Measurements from ENCODE around the gene ZNF385B.
"Not testable (repeated sequence)": the region's sequence is repeated elsewhere in the genome, so short reads cannot be mapped to it uniquely, and the experiment has no call there.

The ZNF385B gene

GRCh38 chr2:179461420-179461819 lies 400.0 kb downstream of the ZNF385B start:
- DNase-seq, result no peak

DNA sequence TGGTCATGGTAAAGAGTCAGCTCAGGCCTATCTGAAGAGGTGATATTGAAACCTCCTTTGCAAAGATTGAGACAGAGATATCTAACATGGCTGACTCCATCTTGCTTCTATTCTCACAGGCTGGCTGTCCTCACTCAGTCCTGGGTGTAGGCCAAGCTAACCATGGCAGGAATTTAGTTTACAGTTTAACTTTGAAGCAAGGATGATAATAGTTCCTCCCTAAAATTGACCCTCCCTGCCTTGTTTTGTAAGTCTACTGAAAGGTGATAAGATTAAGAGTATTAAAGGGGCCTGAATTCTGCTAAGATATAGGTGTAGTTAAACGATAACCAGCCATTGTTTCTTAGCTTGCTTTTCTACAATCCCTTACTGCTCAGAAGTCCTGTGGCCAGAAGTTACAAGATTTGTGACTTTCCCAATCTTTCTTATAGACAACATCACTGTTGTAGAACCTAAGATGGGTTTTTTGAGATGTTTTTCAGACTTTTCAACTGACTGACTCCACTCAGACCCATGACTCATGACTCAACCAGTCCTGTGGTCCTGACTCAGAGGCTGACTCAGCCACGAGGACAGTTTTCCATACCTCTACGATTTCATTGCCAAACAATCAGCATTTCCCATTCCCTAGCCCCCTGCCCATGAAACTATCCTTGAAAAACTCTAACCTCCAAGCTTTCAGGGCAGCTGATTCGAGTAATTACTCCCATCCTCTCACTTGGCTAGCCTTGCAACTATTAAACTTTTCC lies 401.1 kb downstream of the ZNF385B start:
- no peak for DNase-seq

- not testable (repeated sequence) for DNase-seq
Measured at GRCh38 chr2:179458113-179458512, 403.3 kb downstream of the ZNF385B start.

DNA sequence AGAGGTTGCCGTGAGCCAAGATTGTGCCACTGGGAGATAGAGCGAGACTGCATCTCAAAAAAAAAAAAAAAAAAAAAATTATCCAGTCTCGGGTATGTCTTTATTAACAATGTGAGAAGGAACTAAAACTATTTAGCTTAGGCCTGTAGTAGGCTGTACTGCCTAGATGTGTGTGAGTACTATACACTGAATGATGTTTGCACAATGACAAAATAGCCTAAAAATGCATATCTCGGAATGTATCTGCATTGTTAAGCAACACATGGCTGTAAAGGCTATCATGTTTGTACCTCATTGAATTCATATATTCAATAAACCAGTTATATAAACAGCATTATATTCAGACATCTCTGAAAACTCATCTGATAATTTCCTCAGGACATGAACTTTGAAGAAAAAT lies 405.6 kb downstream of the ZNF385B start:
- DNase-seq, result no peak

GRCh38 chr2:179455172-179455524 lies 406.3 kb downstream of the ZNF385B start:
- DNase-seq, result no peak

DNA sequence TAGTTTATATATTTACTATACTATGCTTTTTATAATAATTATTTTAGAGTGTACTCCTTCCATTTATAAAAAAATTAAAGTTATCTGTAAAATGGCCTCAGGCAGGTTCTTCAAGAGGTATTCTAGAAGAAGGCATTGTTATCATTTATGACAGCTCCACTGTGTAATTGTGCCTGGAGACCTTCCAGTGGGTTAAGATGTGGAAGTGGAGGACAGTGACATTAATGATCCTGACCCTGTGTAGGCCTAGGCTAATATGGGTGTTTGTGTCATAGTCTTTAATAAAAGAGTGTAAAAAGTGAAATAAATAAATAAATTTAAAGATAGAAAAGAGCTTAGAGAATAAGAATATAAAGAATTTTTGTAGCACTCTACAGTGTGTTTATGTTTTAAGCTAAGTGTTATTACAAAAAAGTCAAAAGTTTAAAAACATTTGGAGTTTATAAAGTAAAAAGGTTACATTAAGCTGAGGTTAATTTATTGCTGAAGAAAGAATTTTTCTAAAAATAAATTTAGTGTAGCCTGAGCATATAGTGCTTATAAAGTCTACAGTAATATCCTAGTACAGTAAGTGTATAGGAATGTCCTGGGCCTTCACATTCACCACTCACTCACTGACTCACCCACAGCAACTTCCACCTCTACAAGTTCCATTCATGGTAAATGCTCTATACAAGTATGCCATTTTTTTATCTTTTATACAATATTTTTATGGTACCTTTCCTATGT lies 406.8 kb downstream of the ZNF385B start:
- no peak for DNase-seq

- DNase-seq, result no peak
Measured at GRCh38 chr2:179449010-179449409, 412.4 kb downstream of the ZNF385B start.

DNA sequence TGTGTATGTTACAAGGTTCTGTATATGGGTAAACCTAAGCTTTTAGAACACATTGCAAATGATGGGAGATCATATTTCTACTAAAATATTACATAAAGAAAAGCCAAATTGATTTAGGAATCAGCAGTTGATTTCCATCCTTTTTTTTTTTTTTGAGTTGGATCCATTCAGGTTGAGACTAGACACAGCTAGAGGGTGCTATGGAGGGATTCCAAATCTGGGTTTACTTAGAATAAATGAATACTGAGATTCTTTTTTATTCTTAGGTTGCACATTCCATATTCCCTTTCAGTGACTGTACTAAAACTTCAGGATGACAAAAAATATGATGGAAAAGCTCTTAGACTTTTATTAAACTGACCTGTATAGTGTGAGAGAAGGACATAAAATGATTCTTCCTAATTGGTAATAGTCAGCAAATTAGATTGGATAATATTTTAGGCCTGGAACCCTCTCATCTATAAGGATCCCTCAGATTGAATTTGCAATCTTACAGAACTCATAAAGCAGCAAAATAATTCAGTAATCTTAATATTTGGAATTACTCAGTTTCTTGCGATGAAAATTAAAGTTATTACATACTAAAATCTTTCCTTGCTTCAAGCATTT lies 413.5 kb downstream of the ZNF385B start:
- no peak for DNase-seq

GRCh38 chr2:179447421-179447820 lies 414.0 kb downstream of the ZNF385B start:
- no peak for DNase-seq

DNA sequence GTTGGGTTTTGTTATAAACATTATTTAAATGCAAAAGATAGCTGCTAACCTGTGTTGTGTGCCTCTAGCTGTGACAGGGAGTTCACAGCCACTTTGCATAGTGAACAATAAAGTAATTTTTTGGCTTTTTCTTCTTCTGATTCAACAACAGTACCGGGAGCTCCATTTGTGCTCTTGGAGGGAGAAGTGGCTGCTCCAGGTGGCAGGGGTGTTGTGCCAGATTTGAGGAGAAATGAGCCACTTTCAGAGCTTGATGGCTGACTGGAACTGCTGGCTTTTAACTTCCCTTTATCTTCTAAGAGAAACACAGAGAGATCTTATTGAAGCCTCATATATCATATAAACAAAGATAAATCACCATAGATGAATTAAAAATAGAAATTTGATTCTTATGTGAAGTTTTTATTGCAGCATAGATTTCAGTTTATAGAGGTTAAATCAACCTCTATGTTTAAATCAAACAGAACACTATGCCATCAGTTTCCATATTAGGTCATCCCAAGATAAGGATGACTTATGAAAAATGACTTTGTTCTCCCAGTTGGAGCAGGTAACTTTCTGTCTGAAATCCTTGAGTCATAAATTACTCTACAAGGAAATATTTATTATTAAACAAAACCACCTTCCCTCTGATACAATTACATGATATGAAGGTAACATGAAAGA lies 414.8 kb downstream of the ZNF385B start:
- no peak for DNase-seq

GRCh38 chr2:179444056-179444455 lies 417.4 kb downstream of the ZNF385B start:
- no peak for DNase-seq

DNA sequence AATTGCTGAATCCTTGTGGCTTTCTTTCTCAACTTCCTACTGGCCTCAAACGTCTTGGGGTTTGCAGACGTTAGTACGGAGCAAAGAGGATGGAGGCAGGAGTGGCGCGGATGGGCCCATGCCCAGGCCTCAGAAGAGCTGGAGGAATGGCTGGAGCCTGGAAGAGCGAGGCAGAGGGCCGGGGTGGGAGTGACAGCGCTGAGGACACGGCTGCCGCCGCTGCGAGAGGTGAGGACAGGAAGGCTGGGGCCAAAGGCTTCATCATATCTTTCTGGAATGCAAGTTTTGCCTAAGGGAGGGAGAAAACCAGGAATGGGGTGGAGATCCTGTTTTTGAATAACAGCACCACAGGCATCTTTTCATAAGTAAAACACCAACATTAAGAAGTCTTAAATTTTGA lies 418.2 kb downstream of the ZNF385B start:
- DNase-seq, result no peak

- no peak for DNase-seq
Measured at GRCh38 chr2:179442206-179442605, 419.2 kb downstream of the ZNF385B start.

DNA sequence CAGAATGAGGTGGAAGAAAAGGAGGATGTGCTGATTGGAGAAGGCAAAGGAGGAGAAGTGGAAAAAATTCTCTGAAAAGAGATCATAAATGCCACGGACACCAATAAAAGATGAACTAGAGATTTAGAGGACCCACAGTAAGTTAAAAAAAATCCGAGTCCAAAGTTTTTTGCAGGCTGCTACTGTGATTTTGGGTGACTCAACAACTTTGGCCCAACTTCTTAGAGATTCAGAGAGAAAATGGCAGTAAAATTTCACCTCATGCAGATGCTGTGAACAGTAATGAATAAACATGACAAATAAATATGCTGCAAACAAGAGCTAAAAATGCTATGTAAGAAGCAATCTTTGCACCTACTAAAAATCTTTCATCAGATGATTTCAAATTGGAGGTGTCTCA lies 419.9 kb downstream of the ZNF385B start:
- DNase-seq, result no peak

DNA sequence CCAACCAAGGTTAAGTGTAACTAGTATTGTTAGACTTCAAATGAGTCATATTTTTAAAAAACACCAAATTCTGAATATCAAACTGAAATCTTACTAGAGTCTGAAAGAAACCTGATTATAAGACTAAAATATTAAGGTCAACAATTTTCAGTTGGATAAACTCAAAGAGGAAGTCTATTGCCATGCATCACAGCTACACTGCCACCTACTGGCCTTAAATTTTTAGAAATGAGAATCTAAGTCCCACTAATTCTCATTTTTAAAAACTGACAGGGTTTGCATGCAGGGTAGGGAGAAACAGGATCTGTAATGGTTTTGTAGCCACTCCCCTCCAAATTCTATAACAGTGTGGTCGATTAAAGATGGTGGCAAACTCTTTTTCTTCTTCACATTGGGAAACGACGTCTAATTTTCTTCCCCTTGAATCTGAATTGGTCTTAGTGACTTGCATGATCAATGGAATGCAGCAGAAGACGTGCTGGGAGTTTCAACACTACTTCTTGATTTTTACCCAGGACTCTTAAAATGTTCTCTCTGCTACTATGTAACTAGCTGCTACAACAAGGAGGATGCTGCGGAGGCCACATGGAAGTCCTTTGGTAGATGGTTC lies 420.7 kb downstream of the ZNF385B start:
- DNase-seq, result peak; percentile 5

- DNase-seq, result no peak
Measured at GRCh38 chr2:179438654-179439053, 422.8 kb downstream of the ZNF385B start.

- DNase-seq, result no peak
Measured at GRCh38 chr2:179437430-179437829, 424.0 kb downstream of the ZNF385B start.

DNA sequence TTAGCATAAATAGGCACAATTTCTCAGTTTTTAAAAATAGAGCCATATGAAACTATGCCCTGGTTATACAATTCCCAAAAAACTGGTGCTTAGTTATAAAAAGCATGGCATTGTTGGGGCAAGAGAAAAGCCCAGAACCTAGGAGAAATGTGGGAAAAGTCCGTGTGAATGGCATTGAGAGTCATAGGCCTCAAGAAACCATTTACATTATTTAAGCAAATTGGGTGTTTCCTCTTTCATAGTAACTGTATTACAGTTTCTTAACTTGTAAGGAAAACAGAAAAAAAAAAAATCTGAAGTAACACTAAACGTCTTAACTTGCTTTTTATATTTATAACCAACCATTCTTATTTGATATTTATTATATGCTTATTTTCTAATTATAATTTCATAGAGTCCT lies 425.8 kb downstream of the ZNF385B start:
- DNase-seq, result no peak

GRCh38 chr2:179435000-179435399 lies 426.4 kb downstream of the ZNF385B start:
- DNase-seq, result no peak

GRCh38 chr2:179434357-179434756 lies 427.1 kb downstream of the ZNF385B start:
- DNase-seq, result no peak

GRCh38 chr2:179432751-179433150 lies 428.7 kb downstream of the ZNF385B start:
- no peak for DNase-seq

DNA sequence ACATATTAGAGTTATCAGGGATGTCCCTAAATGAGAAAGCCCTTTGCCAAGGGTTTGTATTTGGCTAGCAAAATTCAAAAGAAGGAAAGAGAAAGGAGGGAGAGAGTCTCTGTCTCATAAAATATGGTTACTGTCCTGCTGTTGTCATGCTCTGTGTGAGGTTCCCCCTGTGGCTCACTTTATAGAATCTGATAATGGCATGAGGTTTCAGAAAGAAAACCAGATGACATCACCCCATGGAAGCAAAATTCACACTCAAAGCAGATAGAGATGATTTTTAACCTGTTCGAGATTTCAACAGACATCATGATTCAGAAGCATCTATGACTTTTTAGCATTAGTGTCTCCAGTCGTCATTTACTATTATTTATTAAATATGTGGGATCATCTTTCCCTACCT lies 431.8 kb downstream of the ZNF385B start:
- no peak for DNase-seq

DNA sequence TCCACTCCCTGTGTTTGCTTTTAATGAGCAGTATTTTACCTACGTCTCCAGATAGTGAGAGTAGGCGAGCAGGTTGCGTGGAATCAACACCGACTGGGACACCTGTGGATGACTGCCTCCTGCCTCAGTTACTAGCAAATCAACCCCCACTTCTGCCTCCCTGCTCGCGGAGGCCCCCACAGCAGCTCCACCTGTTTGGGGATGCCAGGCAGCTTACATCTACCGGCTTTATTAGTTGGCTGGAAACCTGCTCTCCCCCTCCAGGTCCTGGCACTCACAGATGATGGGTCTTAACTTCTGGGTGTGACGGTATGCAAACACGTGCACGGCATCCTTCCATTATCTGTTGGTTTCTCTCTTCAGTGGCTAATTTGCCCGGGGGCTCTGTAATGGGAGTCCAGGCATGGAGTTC lies 432.3 kb downstream of the ZNF385B start:
- no peak for DNase-seq

Data from NCI-H1092 (cell line).